GM12873 (cell line): ENCODE results near the gene GPR157.

Experiments used
- TF ChIP-seq, protein P1 (sequence below): IDR thresholded peaks from 2 replicates; pipeline ENCODE4 v1.5.1; 2012; ENCODE audit warnings: low read depth, mild to moderate bottlenecking, moderate library complexity, low read length, control low read depth; ENCODE audit not compliant: insufficient read depth; ENCODE audit errors: missing control alignments

The GPR157 gene

DNA sequence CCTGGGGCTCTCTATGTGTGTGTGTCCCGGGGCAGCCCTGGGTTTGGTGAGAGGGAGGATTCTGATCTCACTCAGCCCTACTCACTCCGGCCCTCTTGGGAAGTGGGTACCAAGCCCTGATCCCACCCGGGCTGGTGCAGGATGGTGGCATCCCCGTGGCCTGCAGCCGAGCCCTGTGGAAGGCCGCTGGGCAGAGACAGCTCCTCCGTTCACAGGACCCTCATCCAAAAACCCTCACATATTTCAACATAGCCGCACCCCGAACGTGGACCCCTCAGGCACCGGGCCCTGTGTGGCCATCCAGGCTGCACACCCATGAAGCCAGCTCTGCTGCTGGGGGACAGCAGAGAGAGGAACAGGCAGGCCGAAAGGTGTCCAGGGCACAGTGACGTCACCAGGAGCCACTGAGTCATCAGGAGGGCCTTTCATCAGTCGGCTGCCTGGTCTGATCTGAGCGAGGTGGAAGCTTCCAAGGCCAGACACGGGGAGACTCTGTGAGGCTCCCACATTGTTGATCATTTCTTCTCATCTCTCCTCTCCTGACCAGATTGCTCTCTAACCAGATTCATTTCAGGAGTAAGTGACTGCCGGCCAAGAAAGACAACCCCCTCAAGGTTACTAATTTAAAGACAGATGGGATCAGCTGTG, 16.2 kb upstream of the GPR157 start:
- TF ChIP-seq, protein P1, sequence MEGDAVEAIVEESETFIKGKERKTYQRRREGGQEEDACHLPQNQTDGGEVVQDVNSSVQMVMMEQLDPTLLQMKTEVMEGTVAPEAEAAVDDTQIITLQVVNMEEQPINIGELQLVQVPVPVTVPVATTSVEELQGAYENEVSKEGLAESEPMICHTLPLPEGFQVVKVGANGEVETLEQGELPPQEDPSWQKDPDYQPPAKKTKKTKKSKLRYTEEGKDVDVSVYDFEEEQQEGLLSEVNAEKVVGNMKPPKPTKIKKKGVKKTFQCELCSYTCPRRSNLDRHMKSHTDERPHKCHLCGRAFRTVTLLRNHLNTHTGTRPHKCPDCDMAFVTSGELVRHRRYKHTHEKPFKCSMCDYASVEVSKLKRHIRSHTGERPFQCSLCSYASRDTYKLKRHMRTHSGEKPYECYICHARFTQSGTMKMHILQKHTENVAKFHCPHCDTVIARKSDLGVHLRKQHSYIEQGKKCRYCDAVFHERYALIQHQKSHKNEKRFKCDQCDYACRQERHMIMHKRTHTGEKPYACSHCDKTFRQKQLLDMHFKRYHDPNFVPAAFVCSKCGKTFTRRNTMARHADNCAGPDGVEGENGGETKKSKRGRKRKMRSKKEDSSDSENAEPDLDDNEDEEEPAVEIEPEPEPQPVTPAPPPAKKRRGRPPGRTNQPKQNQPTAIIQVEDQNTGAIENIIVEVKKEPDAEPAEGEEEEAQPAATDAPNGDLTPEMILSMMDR: no peak

DNA sequence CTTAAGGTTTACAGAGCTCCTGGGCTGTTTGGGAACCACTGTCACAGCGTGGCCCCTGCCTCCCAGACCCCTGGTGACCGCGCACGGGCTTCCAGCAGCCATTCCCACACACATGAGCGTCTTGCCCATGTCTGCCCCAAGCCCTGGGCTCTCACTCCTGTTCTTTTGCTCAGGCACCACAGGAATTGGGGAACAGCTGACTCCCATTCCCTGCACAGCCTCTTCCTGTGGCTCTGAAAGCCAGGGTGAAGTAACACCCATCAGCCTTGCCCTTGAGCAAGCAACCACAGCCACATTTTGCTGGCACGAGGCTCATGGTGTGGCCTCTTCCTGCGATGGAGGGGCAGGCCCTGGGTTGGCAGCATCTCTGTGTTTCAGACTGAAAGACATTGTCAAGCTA, 14.3 kb upstream of the GPR157 start:
- TF ChIP-seq, protein P1: no peak

DNA sequence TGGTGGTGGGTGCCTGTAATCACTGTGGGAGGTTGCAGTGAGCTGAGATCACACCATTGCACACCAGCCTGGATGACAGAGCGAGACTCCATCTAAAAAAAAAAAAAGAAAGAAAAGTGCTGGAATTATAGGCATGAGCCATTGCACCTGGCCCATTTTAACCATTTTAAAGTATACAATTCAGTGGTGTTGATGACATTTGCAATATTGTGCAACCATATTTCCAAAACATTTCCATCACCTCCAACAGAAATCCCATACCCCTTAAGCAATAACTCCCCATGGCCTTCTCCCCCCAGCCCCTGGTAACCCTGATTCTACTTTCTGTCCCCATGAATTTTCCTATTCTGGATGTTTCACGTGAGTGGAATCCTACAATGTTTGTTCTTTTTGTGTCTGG, 11.0 kb upstream of the GPR157 start:
- TF ChIP-seq, protein P1: no peak

DNA sequence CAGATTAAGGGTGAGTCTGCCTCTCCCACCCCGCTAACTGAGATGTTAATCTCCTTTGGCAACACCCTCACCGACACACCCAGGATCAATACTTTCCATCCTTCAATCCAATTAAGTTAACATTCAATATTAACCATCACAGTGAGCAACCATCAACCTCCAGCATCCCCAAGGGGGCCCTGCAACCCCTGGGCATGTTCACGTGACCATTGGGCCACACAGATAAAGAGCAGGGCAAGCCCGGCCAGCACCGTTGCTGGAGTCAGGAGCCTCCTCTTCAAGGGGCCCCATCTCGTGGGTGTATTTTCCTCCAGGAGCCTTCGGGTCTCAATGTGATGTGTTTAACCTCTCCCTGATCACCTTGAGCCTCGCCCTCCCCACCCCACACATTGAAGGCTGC, 8.0 kb upstream of the GPR157 start:
- TF ChIP-seq, protein P1: no peak

DNA sequence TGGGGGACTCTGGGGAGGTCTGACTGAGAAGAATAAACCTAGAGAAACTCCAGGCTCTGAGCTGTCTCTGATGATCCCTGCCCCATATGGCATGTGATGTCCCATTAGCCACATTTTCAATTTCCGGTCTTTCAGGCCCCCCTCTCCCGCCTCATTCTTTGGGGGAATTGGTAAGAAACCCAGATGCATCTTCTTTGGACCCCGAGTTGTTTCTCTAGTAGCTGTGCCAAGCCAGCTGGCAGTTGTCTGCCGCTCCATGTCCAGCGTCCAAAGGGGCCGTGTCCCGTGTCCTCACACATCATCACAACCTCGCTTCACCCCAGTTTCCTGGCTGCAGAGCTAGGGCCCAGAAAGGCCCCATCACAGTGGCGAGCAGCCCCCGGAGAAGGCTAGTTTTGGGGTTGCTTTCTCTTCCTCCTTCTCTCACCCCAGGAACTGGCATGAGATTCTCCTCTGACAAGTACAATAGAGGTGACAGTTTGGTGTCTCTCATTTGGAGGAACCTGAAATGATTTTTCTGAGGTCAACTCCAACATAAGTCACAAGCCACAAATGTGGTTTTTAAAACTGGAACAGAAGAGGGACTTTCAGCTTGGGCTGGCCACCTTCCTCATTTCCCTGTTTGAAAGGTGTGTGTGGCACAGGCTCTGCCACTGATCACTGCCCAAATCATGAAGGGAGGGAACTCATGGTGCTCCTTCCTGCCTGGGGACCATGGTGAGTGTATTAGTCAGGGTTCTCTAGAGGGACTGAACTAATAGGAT, 6.4 kb upstream of the GPR157 start:
- TF ChIP-seq, protein P1: no peak

DNA sequence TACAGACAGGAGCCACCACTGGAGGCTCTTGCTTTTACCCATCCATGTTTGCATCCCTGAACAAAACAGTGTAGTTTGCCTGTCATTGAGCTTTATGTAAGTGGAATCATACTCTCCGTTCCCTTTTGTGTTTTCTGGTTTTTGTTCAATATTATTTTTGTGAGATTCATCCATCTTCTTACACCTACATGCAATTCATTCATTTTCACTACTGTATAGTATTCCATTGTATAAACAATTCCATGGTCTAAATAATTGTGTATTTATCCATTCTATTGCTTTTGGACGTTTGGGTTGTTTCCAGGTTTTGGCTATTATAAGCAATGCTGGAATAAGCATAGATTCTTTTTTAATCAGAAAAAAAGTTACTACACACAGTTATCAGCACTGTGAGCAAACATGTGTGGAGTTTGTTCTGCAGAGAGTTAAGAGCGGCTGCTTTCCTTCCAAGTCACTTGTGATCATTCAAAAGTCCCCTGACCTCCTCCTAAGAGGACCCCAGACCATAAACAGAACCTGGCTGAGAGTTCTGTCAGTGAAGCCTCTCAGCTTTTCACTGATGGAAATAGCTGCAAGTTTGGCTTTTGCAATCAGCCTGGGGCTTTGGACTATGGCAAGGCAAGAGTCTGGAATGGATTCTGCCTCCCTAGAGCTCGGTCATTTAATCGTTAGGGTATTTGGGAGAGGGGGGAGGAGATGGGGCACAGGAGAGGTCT, 5.1 kb upstream of the GPR157 start:
- TF ChIP-seq, protein P1: no peak
